GM06990 (cell line): ENCODE measurements around the gene TMEM30A.

Experiments
- DNase-seq: peaks from one replicate; pipeline ENCODE4 v3.0.0-alpha.2; 2011; ENCODE audit not compliant: insufficient read length; ENCODE audit errors: extremely low read depth
- H3K27me3 ChIP-seq: replicated peaks from 2 replicates; pipeline ENCODE4 v1.6.0; 2011; ENCODE audit warnings: low read length; ENCODE audit not compliant: control insufficient read depth, insufficient read depth
- H3K36me3 ChIP-seq: 2 replicates; pipeline ENCODE4 v1.5.1; 2011; ENCODE audit warnings: low read length; ENCODE audit not compliant: control insufficient read depth, insufficient read depth
- H3K4me3 ChIP-seq: replicated peaks from 2 replicates; pipeline ENCODE4 v1.5.1; 2011; ENCODE audit warnings: low read depth, mild to moderate bottlenecking, control low read depth, low read length
- CTCF ChIP-seq: IDR thresholded peaks from 2 replicates; pipeline ENCODE4 v1.5.1; 2011; ENCODE audit warnings: low read length, control low read depth, mild to moderate bottlenecking, inconsistent platforms; ENCODE audit not compliant: insufficient read depth, poor library complexity, severe bottlenecking

The TMEM30A gene

GRCh38 chr6:75213112-75213511 lies 71.5 kb downstream of the TMEM30A start:
- Histone ChIP-seq H3K27me3 (peaks cover 2% of the 10 kb centered on the region; the same call in 1 of the 2 replicates), H3K4me3 (no peak overlapping the region), H3K36me3 (no peaks in the 10 kb centered on the region)
- no peak for TF ChIP-seq CTCF
- DNase-seq: no peak

GRCh38 chr6:75211920-75212590 lies 72.5 kb downstream of the TMEM30A start:
- TF ChIP-seq CTCF: no peak

GRCh38 chr6:75210885-75211739 lies 73.5 kb downstream of the TMEM30A start:
- H3K4me3 ChIP-seq: no peak overlapping the region
- peak; percentile 74 for TF ChIP-seq CTCF
- no peaks in the 10 kb centered on the region for H3K36me3 ChIP-seq
- H3K27me3 ChIP-seq: peaks cover 2% of the 10 kb centered on the region; the same call in 1 of the 2 replicates
- no peak for DNase-seq

More at GRCh38 chr6:75211920-75212590, 72.5 kb downstream of the TMEM30A start:
- H3K4me3 ChIP-seq: no peak overlapping the region
- no peak for DNase-seq
- no peaks in the 10 kb centered on the region for H3K36me3 ChIP-seq
- H3K27me3 ChIP-seq: peaks cover 2% of the 10 kb centered on the region; the same call in 1 of the 2 replicates

- H3K36me3 ChIP-seq: no peaks in the 10 kb centered on the region
- peaks cover 3% of the 10 kb centered on the region for H3K27me3 ChIP-seq
- TF ChIP-seq CTCF: no peak
- H3K4me3 ChIP-seq: no peak overlapping the region
- no peak for DNase-seq
Observed at GRCh38 chr6:75209184-75209723, 75.3 kb downstream of the TMEM30A start.

GRCh38 chr6:75208298-75209183 lies 76.1 kb downstream of the TMEM30A start:
- peak; percentile 91 for TF ChIP-seq CTCF
- peak; percentile 62 for DNase-seq
- H3K4me3 ChIP-seq: no peak overlapping the region
- H3K27me3 ChIP-seq: peaks cover 3% of the 10 kb centered on the region
- no peaks in the 10 kb centered on the region for H3K36me3 ChIP-seq
